IPS-20b (cell line): ENCODE measurements around the gene LRRC56.

Experiments used
- H3K27ac ChIP-seq: one replicate; pipeline ENCODE4 v1.5.1; 2013; ENCODE audit warnings: low read length
- H3K27me3 ChIP-seq: 2 replicates; pipeline ENCODE4 v1.6.1; 2013; ENCODE audit warnings: mild to moderate bottlenecking, low read length, inconsistent platforms; ENCODE audit not compliant: insufficient read depth
- H3K36me3 ChIP-seq: 2 replicates; pipeline ENCODE4 v1.6.1; 2013; ENCODE audit warnings: low read depth, mild to moderate bottlenecking, inconsistent platforms, low read length, moderate library complexity; ENCODE audit not compliant: insufficient read depth
- H3K4me1 ChIP-seq: 2 replicates; pipeline ENCODE4 v1.6.1; 2013; ENCODE audit warnings: mild to moderate bottlenecking, control low read depth, inconsistent platforms, low read length, moderate library complexity; ENCODE audit not compliant: insufficient read depth
- H3K4me3 ChIP-seq: 2 replicates; pipeline ENCODE4 v1.5.1; 2013; ENCODE audit warnings: mild to moderate bottlenecking, low read length, inconsistent platforms
- H3K9ac ChIP-seq: 2 replicates; pipeline ENCODE4 v1.6.1; 2013; ENCODE audit warnings: low read depth, mild to moderate bottlenecking, inconsistent platforms, low read length, moderate library complexity
- H3K9me3 ChIP-seq: 2 replicates; pipeline ENCODE4 v1.6.1; 2013; ENCODE audit warnings: mild to moderate bottlenecking, low read depth, low read length, inconsistent platforms; ENCODE audit not compliant: insufficient read depth

The LRRC56 gene

DNA sequence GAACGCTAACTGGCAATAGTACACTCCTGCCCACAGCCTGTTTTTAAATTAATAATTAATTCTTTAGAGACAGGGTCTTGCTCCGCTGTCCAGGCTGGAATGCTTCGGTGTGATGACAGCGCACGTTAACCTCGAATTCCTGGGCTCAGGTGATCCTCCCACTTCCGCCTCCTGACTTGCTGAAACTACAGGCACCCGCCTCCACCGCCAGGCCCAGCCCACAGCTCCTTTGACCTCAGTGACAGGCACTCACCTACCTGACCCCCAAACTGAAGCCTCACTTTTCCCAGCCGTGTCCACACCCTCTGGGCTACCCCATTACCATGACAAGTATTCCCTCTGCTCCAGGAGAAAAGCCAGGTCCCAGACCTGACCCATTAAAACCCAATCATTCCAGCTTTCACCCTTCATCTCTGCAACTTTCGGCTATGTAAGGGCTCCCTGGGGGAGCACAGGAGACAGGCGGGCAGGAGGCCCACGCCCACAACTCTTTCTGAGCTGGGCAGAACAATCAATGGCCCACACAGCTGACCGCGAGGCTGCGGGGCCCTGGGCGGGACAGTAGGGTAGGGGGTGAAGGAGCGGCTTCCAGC is 22.5 kb downstream of the LRRC56 start:
- Histone ChIP-seq H3K27me3 (peaks cover 49% of the 10 kb centered on the region), H3K9me3 (no peaks in the 10 kb centered on the region), H3K27ac (no peak overlapping the region), H3K36me3 (peaks cover 7% of the 10 kb centered on the region; the same call in 1 of the 2 replicates), H3K4me1 (peaks cover 4% of the 10 kb centered on the region; the same call in 1 of the 2 replicates), H3K9ac (no peak overlapping the region), H3K4me3 (peak overlapping the region; percentile 64)

DNA sequence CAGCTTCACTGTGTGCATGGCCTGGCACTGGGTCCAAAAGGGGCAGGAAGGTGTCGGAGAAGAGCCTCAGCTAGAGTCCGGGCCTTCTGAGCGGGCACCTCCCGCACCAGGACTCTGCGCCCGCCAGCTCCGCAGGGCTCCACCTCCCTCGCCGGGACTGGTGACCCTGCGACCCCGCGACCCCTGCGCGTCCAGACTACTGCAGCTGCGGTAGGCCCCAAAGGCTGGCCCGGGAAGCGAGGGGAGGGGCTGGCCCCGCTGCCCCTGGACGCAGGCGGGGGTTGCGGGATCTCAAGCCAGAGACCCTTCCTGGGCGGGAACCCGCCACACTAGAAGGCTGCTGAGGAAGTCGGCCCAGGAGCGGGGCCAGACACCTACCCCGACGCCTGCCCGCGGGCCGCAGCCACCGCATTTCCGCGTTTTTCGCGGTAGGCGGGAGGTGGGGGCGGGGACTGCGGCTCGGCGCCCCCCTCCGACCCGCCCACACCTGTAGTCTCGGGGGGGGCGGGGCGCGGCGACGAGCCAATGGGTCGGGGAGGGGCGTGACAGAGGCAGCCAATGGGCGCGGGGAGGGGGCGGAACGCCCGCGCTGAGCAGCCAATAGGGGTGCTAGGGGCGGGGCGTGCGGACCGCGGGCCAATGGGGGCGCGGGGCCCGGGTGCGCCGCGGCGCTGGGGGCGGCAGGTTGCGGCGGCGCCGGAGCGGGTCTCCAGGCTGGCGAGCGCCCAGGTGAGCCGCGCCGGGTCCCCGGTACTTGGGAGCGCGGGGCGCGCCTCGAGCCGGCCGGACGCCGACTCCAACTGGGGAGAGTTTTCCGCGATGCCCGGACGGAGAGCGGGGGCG is 23.2 kb downstream of the LRRC56 start, which contains the start of the genes LMNTD2 and RASSF7:
LMNTD2 (minus strand) TSS at position 434 of the 843 bp plus-strand sequence; CDS start at position 412, 22 bp downstream.
RASSF7 (plus strand) TSS at position 666 of the 843 bp plus-strand sequence. CDS start 799 bp downstream, outside the sequence.
- peaks cover 4% of the 10 kb centered on the region; the same call in 1 of the 2 replicates for H3K4me1 ChIP-seq
- peaks cover 45% of the 10 kb centered on the region for H3K27me3 ChIP-seq
- peak within 1 kb of the TSS; percentile 77 for H3K4me3 ChIP-seq
- peaks cover 7% of the 10 kb centered on the region; the same call in 1 of the 2 replicates for H3K36me3 ChIP-seq
- H3K27ac ChIP-seq: no peak within 1 kb of the TSS
- peak within 1 kb of the TSS; percentile 68 for H3K9ac ChIP-seq
- H3K9me3 ChIP-seq: no peaks in the 10 kb centered on the region

DNA sequence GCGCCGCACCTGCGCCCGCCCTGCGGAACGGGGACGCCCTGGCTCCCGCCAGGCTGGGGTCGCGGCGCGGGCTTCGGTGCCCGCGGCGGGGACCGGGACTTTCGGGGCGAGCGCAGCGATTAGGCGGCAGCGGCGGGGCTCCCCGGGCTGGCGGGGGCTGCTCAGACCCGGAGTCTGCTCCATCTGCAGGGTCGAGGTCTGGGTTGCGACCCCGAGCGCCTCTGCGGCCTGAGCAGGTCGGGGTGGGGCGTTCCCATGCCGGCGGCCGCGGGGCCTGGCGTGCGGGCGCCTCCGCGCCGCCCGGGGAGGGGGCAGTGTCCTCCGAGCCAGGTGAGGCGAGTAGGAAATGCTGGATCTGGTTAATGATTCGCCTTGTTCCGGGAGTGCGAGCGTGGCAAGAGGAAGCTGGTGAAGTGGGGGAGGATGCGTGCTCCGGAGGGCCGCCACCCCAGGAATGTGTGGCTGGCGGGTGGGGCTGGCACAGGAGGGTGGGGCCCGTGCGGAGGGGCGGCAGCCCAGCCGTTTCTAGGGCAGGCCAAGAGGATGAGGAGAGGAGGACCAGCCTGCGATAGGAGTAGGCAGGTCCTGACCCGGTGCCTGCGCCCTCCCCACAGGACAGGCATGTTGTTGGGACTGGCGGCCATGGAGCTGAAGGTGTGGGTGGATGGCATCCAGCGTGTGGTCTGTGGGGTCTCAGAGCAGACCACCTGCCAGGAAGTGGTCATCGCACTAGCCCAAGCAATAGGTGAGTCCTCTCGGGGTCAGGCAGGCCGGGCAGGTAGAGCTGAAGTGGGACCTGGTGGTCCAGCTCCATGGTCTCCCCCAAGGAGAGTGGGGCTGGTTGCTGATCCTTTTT is 24.0 kb downstream of the LRRC56 start:
- Histone ChIP-seq H3K9me3 (no peaks in the 10 kb centered on the region), H3K4me3 (peak overlapping the region; percentile 77), H3K9ac (peak overlapping the region; percentile 68), H3K27ac (no peak overlapping the region), H3K4me1 (peaks cover 4% of the 10 kb centered on the region; the same call in 1 of the 2 replicates), H3K36me3 (peaks cover 7% of the 10 kb centered on the region; the same call in 1 of the 2 replicates), H3K27me3 (peaks cover 37% of the 10 kb centered on the region)

DNA sequence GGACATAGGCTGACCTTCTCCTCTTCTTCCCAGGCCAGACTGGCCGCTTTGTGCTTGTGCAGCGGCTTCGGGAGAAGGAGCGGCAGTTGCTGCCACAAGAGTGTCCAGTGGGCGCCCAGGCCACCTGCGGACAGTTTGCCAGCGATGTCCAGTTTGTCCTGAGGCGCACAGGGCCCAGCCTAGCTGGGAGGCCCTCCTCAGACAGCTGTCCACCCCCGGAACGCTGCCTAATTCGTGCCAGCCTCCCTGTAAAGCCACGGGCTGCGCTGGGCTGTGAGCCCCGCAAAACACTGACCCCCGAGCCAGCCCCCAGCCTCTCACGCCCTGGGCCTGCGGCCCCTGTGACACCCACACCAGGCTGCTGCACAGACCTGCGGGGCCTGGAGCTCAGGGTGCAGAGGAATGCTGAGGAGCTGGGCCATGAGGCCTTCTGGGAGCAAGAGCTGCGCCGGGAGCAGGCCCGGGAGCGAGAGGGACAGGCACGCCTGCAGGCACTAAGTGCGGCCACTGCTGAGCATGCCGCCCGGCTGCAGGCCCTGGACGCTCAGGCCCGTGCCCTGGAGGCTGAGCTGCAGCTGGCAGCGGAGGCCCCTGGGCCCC is 24.8 kb downstream of the LRRC56 start:
- peaks cover 7% of the 10 kb centered on the region; the same call in 1 of the 2 replicates for H3K36me3 ChIP-seq
- H3K27ac ChIP-seq: no peak overlapping the region
- peaks cover 32% of the 10 kb centered on the region for H3K27me3 ChIP-seq
- no peaks in the 10 kb centered on the region for H3K9me3 ChIP-seq
- peaks cover 4% of the 10 kb centered on the region; the same call in 1 of the 2 replicates for H3K4me1 ChIP-seq
- no peak overlapping the region for H3K9ac ChIP-seq
- peak overlapping the region; percentile 77 for H3K4me3 ChIP-seq

DNA sequence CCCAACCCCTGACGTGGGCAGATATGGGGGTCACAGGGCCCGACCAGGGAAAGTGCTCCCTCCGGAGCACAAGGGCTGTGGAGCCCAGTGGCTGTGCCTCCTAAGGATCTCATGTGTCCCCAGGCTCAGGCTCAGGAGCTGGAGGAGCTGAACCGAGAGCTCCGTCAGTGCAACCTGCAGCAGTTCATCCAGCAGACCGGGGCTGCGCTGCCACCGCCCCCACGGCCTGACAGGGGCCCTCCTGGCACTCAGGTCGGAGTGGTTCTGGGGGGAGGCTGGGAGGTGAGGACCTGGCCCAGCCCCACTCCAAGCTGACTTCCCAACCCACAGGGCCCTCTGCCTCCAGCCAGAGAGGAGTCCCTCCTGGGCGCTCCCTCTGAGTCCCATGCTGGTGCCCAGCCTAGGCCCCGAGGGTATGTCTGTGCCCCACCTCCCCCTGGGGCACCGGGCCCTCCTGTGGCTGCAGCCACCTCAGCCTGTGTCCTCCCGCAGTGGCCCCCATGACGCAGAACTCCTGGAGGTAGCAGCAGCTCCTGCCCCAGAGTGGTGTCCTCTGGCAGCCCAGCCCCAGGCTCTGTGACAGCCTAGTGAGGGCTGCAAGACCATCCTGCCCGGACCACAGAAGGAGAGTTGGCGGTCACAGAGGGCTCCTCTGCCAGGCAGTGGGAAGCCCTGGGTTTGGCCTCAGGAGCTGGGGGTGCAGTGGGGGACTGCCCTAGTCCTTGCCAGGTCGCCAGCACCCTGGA is 25.9 kb downstream of the LRRC56 start:
- Histone ChIP-seq H3K27me3 (peaks cover 30% of the 10 kb centered on the region), H3K9me3 (no peaks in the 10 kb centered on the region), H3K4me1 (peaks cover 4% of the 10 kb centered on the region; the same call in 1 of the 2 replicates), H3K27ac (no peak overlapping the region), H3K9ac (no peak overlapping the region), H3K4me3 (no peak overlapping the region), H3K36me3 (peaks cover 7% of the 10 kb centered on the region; the same call in 1 of the 2 replicates)

DNA sequence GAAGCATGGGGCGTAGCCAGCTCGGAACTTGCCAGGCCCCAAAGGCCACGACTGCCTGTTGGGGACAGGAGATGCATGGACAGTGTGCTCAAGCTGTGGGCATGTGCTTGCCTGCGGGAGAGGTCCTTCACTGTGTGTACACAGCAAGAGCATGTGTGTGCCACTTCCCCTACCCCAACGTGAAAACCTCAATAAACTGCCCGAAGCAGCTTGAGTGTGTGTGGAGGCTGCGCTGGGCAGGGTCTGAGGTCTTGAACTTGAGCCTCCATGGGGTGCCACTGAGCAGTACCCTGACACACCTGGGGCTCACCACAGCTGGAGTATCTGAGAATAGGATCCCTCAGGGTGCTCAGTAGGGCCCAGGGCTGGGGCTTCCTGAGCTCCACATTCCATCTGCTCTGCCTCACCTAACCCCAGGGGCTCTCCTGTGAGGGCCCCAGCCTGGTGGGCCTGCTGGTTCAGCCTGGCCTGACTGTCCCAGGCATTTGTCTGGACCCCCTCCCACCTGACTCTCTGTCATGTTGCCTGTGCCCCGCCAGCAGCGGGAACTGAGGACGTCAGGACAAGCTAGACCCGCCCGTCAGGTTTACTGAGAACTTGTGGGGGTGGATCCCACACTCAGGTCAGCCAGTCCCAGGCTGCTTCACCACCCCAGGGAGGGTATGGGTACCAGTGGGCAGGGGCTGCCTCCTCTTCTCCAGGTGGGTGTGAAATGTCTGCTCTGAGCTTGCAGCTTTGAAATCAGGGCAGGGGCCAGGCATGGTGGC is 26.7 kb downstream of the LRRC56 start:
- Histone ChIP-seq H3K4me1 (peaks cover 4% of the 10 kb centered on the region; the same call in 1 of the 2 replicates), H3K27me3 (peaks cover 24% of the 10 kb centered on the region), H3K27ac (no peak overlapping the region)

DNA sequence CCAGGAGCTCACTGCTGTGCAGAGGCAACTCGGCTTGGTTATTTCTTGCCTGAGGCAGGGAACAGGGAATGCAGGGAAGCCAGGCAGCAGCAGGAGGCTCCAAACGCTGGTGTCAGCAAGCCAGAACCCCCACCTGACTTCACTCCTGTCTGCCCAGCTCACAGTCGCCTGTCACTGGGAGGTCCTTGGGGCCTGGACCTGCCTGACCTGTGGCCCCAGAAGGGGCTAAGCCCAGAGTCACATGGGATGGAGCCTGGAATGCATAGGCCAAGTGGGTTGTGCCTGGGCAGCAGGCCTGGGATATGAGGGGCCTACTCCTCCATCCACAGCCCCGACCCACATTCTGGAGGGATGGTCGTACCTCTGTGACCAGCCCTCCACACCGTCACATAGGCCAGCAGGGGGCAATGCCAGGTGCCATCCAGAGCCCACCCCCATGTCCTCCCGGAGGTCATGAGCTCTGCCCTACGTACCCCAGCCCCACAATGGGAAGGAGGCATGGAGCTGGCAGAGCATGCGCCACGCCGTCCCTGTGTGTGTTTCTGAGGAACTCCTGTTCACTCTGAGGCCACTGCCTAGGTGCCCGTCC is 28.7 kb downstream of the LRRC56 start:
- Histone ChIP-seq H3K36me3 (peaks cover 7% of the 10 kb centered on the region; the same call in 1 of the 2 replicates), H3K27me3 (peaks cover 28% of the 10 kb centered on the region), H3K4me1 (no peaks in the 10 kb centered on the region), H3K9ac (no peak overlapping the region), H3K27ac (no peak overlapping the region), H3K9me3 (no peaks in the 10 kb centered on the region), H3K4me3 (no peak overlapping the region)

More for the DNA sequence above, 26.7 kb downstream of the LRRC56 start:
- Histone ChIP-seq H3K9ac (no peak overlapping the region), H3K36me3 (peaks cover 7% of the 10 kb centered on the region; the same call in 1 of the 2 replicates), H3K9me3 (no peaks in the 10 kb centered on the region), H3K4me3 (no peak overlapping the region)

DNA sequence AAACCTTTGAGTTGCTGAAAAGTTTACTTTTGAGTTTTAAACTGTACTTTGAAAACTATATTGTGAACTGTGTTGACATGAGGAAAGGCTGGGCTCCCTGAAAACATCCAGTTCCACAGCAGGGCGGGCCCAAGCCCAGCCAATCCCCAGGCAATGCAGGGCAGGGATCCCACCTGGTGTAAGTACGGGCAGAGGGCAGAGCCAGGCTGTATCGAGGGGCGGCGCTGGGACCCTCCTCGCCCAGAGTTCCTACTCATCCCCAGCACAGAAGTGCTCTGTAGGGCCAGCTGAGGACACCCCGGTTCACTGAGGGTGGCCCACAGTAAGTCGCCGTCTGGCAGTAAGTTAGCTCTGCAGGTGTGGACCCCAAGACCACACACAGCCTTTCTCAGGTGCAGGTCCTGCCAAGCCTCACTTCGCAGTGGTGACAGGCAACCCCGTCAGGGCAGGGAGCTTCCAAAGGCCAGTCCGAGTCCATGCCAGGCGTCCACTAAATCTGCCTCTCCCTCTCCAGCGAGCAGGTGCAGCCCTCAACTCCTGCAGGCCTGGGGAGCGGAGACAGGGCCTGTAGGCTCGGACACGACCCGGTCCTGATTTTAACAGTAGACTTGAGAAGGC is 29.8 kb downstream of the LRRC56 start:
- no peak overlapping the region for H3K27ac ChIP-seq
- H3K9ac ChIP-seq: no peak overlapping the region
- peaks cover 23% of the 10 kb centered on the region for H3K27me3 ChIP-seq
- H3K4me3 ChIP-seq: no peak overlapping the region
- H3K9me3 ChIP-seq: no peaks in the 10 kb centered on the region
- H3K4me1 ChIP-seq: no peaks in the 10 kb centered on the region; the same call in 1 of the 2 replicates
- H3K36me3 ChIP-seq: peaks cover 7% of the 10 kb centered on the region; the same call in 1 of the 2 replicates

DNA sequence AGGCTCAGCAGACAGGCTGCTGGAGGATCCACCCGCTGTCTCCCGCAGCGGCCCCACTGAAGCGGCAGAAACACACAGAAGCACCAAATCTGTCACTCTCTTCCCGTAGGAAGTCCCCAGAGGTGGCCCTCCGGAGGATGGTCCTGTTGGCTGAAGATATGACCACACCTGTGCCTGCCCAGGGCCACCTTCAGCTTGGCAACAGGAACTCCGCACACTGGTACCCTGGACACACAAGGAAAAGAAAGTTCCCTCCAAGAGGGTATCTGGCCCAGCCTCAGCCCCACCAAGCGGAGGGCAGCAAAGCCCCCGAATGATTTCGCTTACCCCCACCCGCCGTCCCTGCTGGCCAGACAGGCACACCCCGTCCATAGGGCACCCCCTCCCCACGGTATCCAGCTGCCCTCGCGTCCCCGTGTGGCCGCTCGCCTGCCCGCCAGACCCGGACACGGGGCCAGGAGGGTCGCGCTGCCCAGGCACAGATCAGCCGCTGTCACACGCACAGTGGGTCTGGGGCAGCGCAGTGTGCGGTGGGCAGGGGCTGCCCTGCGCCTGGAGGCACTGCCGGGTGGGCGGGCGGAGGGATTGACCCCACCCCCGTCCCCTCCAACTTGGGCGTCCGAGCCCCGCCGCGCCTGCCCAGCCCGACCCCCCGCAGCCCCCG is 30.4 kb downstream of the LRRC56 start:
- Histone ChIP-seq H3K27ac (no peak overlapping the region), H3K27me3 (peaks cover 23% of the 10 kb centered on the region), H3K36me3 (peaks cover 7% of the 10 kb centered on the region; the same call in 1 of the 2 replicates), H3K9me3 (no peaks in the 10 kb centered on the region), H3K4me1 (no peaks in the 10 kb centered on the region; the same call in 1 of the 2 replicates), H3K4me3 (peak overlapping the region; percentile 58), H3K9ac (no peak overlapping the region)
